GM12878 (cell line): ENCODE results near the gene AKAP9. TPM values are rescaled to one million over a fixed set of nuclear protein-coding genes. Genes with fewer than 3 reads are reported as not detected.

Source experiments
- ATAC-seq: fragments of 200-7000 bp; cut with Tn5 transposase; 3 replicates; pipeline ENCODE4 v1.9.1; 2020; ENCODE audit warnings: mild to moderate bottlenecking, moderate library complexity
- BruUV-seq: library from RNA; stranded (reverse); fragments of 400-500 nt; replicated peaks from 2 replicates; lab custom pipeline; 2021; lab: Mats Ljungman, UMichigan
- CTCF ChIA-PET: fragments of 300-600 bp; sonication (Branson Sonifier 250); formaldehyde crosslinking; extraction: SDS; loops from one replicate; lab custom pipeline; 2021; ENCODE audit warnings: inconsistent platforms; lab: Yijun Ruan, JAX
- POLR2A ChIA-PET: fragments of 350-600 bp; formaldehyde crosslinking; extraction: SDS; loops from one replicate; lab custom pipeline; 2021; ENCODE audit warnings: inconsistent platforms; lab: Charles Lee
- RAD21 ChIA-PET: fragments of 300-600 bp; sonication (Branson Sonifier 250); formaldehyde crosslinking; loops from one replicate; lab custom pipeline; 2023; ENCODE audit warnings: antibody characterized with exemption; ENCODE audit not compliant: unreplicated experiment; lab: Charles Lee
- SMC1A ChIA-PET: fragments of 300-600 bp; sonication (Branson Sonifier 250); formaldehyde crosslinking; loops from one replicate; lab custom pipeline; 2023; ENCODE audit not compliant: unreplicated experiment, uncharacterized antibody; lab: Charles Lee
- DNase-seq: peaks from one replicate; pipeline ENCODE4 v3.0.0-alpha.2; 2011; ENCODE audit warnings: low read depth, low spot score
- FAIRE-seq: peaks from 3 replicates; lab custom pipeline; 2011; peaks lifted over from hg19 to GRCh38; lab: Jason Lieb, UNC
- H2AFZ ChIP-seq: 2 replicates; pipeline ENCODE4 v1.6.0; 2011; ENCODE audit warnings: low read depth, low read length, control low read depth; ENCODE audit not compliant: control insufficient read depth
- H3K27ac ChIP-seq: 2 replicates; pipeline ENCODE4 v1.5.1; 2011; ENCODE audit warnings: control low read depth; ENCODE audit not compliant: control insufficient read depth, insufficient read depth
- H3K27me3 ChIP-seq, 2 experiments: replicated peaks in 1 of 2; 2 replicates each; pipeline versions ENCODE4 v1.6.0 to v1.6.1; 2011; ENCODE audit warnings: low read length in 1 of 2; ENCODE audit not compliant: control insufficient read depth in 2 of 2, insufficient read depth in 2 of 2
- H3K36me3 ChIP-seq, 2 experiments: 2 replicates each; pipeline ENCODE4 v1.5.1; 2011; ENCODE audit warnings: low read length in 1 of 2; ENCODE audit not compliant: control insufficient read depth in 2 of 2, insufficient read depth in 2 of 2
- H3K4me1 ChIP-seq: 2 replicates; pipeline ENCODE4 v1.6.1; 2011; ENCODE audit warnings: mild to moderate bottlenecking, low read length, moderate library complexity, mixed read lengths; ENCODE audit not compliant: control insufficient read depth, insufficient read depth
- H3K4me2 ChIP-seq: 2 replicates; pipeline ENCODE4 v1.6.0; 2011; ENCODE audit warnings: control low read depth; ENCODE audit not compliant: control insufficient read depth, insufficient read depth
- H3K4me3 ChIP-seq: fragments of 200-600 bp; sonication (generic); 2 replicates; pipeline ENCODE4 v1.5.1; 2016
- H3K79me2 ChIP-seq: 2 replicates; pipeline ENCODE4 v1.6.0; 2011; ENCODE audit warnings: low read length; ENCODE audit not compliant: control insufficient read depth, insufficient read depth
- H3K9ac ChIP-seq: 2 replicates; pipeline ENCODE4 v1.8.0; 2011; ENCODE audit warnings: low read length, control low read depth, mixed read lengths; ENCODE audit not compliant: control insufficient read depth, insufficient read depth
- H3K9me3 ChIP-seq: replicated peaks from 3 replicates; pipeline ENCODE4 v1.5.1; 2011; ENCODE audit warnings: mild to moderate bottlenecking, low read length; ENCODE audit not compliant: control insufficient read depth, insufficient read depth
- H4K20me1 ChIP-seq: 2 replicates; pipeline ENCODE4 v1.6.0; 2011; ENCODE audit not compliant: control insufficient read depth, insufficient read depth
- ETV6 ChIP-seq, 2 experiments: fragments of 450-650 bp in 1 of 2; IDR thresholded peaks in 1 of 2; conservative IDR thresholded peaks in 1 of 2; 2 replicates each; pipeline ENCODE4 v1.6.1; 2014; ENCODE audit warnings: antibody characterized with exemption in 1 of 2, borderline replicate concordance in 1 of 2, low read depth in 1 of 2, mild to moderate bottlenecking in 1 of 2, moderate library complexity in 1 of 2
- GABPA ChIP-seq: IDR thresholded peaks from 2 replicates; pipeline ENCODE4 v1.6.1; 2014; ENCODE audit warnings: antibody characterized with exemption, low read depth, mild to moderate bottlenecking, inconsistent platforms
- HCFC1 ChIP-seq: fragments of 150-350 bp; IDR thresholded peaks from 2 replicates; pipeline ENCODE4 v1.6.1; 2014; ENCODE audit warnings: low read length
- LARP7 ChIP-seq: fragments of 450-650 bp; IDR thresholded peaks from 2 replicates; pipeline ENCODE4 v1.6.1; 2017; ENCODE audit warnings: mild to moderate bottlenecking
- MTA3 ChIP-seq: IDR thresholded peaks from 2 replicates; pipeline ENCODE4 v1.6.1; 2012; ENCODE audit warnings: low read length, inconsistent platforms, borderline replicate concordance
- PAX8 ChIP-seq: fragments of 450-650 bp; IDR thresholded peaks from 2 replicates; pipeline ENCODE4 v1.6.1; 2017; ENCODE audit warnings: mild to moderate bottlenecking, moderate library complexity
- RFX5 ChIP-seq: IDR thresholded peaks from 2 replicates; pipeline ENCODE4 v1.6.1; 2011; ENCODE audit warnings: low read depth, low read length, improper control_type of control experiment
- SP1 ChIP-seq: IDR thresholded peaks from one replicate; pipeline ENCODE4 v1.6.1; 2011; ENCODE audit warnings: low read depth, low read length
- SPI1 ChIP-seq: IDR thresholded peaks from 2 replicates; pipeline ENCODE4 v1.6.1; 2011; ENCODE audit warnings: low read depth, mild to moderate bottlenecking, low read length, moderate library complexity, borderline replicate concordance; ENCODE audit not compliant: insufficient read depth
- TAF1 ChIP-seq: IDR thresholded peaks from 2 replicates; pipeline ENCODE4 v1.6.1; 2011; ENCODE audit warnings: mild to moderate bottlenecking, low read depth, low read length, borderline replicate concordance
- TARDBP ChIP-seq: IDR thresholded peaks from 2 replicates; pipeline ENCODE4 v1.6.1; 2016; ENCODE audit warnings: borderline replicate concordance
- WGBS: methylation state at CpG from one replicate; pipeline ENCODE4 v1.1.6; 2016; ENCODE audit warnings: low lambda C conversion rate; ENCODE audit not compliant: insufficient replicate concordance, insufficient coverage; ENCODE audit errors: missing lambda C conversion rate; 5-methylcytosine and 5-hydroxymethylcytosine counted together
- in situ Hi-C: fragments of 300-500 bp; cut with MboI; formaldehyde crosslinking; loops from 9 replicates; pipeline ENCODE4 v1.14.3; 2018; ENCODE audit warnings: mixed read lengths
- intact Hi-C: fragments of 100-400 bp; cut with micrococcal nuclease; formaldehyde crosslinking; loops from one replicate; pipeline ENCODE4 v1.14.2; 2022; ENCODE audit not compliant: unreplicated experiment
- polyA plus RNA-seq, 11 experiments: library from polyadenylated mRNA; depleted of rRNA in 4 of 11; unstranded in 6 of 11; stranded (reverse) in 5 of 11; fragments of >200 nt; fragmentation: Nextera tagmentation in 4 of 11; fragmentation: Illumina TruSeq in 1 of 11; extraction: Ambion mirVana in 4 of 11; extraction: Trizol in 1 of 11; gene quantifications; 1 replicate in 1 of 11; 2 replicates in 10 of 11; pipeline versions ENCODE4 v1.2.1 to v1.2.3, GENCODE V29; 2011 to 2016; ENCODE audit warnings: inconsistent platforms in 2 of 11, missing spikeins in 2 of 11, low read depth in 1 of 11
- total RNA-seq, 4 experiments: library from RNA; depleted of rRNA in 3 of 4; stranded (reverse); fragments of >200 nt in 3 of 4; fragmentation: Illumina TruSeq in 1 of 4; extraction: Trizol in 1 of 4; gene quantifications; 2 replicates each; pipeline versions ENCODE4 v1.2.1 to v1.2.3, GENCODE V29; 2013 to 2021
- TF ChIP-seq, protein P1 (sequence below): fragments of 450-650 bp; IDR thresholded peaks from 2 replicates; pipeline ENCODE4 v1.6.1; 2017; ENCODE audit warnings: mild to moderate bottlenecking, moderate library complexity

AKAP9 gene
- total and polyA plus RNA-seq, 10 of the 15 experiments (the other 5 are each of a cell fraction or from before 2014, with no cell fraction given) = 21.1 to 62.8 (median 31.6) TPM

DNA sequence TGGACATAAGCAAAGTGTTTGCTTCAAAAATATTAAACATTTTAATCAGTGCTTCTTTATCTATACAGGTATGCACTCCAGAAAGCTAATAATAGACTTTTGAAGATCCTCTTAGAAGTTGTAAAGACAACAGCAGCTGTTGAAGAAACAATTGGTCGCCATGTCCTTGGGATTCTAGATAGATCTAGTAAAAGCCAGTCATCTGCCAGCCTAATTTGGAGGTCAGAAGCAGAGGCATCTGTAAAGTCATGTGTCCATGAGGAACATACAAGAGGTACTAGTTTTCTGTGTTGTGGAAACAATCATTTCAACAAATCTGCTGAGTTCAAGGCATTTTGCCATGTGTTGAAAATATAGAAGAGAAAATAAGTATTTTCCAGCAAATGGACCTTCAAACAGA is 104.3 kb downstream of the AKAP9 start:
- intact Hi-C loops (no loop called here), in situ Hi-C loops (no loop called here)
- Histone ChIP-seq H3K36me3 (peaks cover 0 to 11% of the 10 kb centered on the region in 2 experiments; a peak in 2 of 4 replicates), H3K27me3 (no peaks in the 10 kb centered on the region), H3K79me2 (no peaks in the 10 kb centered on the region), H2AFZ (no peak overlapping the region), H3K4me1 (no peaks in the 10 kb centered on the region), H4K20me1 (no peaks in the 10 kb centered on the region), H3K4me2 (no peak overlapping the region), H3K9me3 (no peaks in the 10 kb centered on the region), H3K9ac (no peak overlapping the region), H3K4me3 (no peak overlapping the region), H3K27ac (no peak overlapping the region)
- BruUV-seq = no TSS peak
- ChIA-PET POLR2A (interaction anchor here (0.6 kb wide), 1 partner anchor 214 kb away, joined by 4 read pairs; no protein-coding TSS in a partner anchor), SMC1A (no interaction called here), RAD21 (no interaction called here), CTCF (interaction anchor here (0.7 to 1.4 kb wide), 2 partner anchors 403 to 887 kb away, joined by 3 to 4 read pairs; partner anchors contain the start of gene GATAD1)
- ATAC-seq (no peak), FAIRE-seq (no peak), DNase-seq (no peak)
- WGBS = 100% methylated on average over 1 of the region's 1 CpG
- TF ChIP-seq PAX8 = no peak

DNA sequence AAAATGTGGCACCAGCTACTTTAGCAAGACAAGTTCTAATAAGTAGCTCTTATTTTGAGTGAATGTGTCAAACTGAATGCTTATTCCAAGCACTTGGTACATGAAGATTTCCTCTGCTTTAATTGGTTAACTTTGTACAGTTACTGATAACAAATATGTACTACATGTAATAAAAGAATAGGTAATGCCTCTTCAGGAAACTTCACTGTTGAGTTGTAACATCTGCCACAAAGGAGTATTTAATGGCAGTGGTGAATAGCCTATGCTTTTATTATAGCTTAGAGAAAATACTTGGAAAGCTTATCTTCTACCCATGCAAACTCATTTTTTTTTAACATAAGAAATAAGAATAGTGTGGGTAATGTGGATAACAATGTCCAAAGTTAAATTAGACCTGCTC is 111.0 kb downstream of the AKAP9 start:
- no peaks in the 10 kb centered on the region for H3K4me1 ChIP-seq
- H4K20me1 ChIP-seq = no peaks in the 10 kb centered on the region
- DNase-seq (no peak), FAIRE-seq (no peak), ATAC-seq (no peak)
- no TSS peak for BruUV-seq
- CTCF ChIA-PET = no interaction called here
- no peak overlapping the region for H3K27ac ChIP-seq
- no peak overlapping the region for H3K4me2 ChIP-seq
- SMC1A ChIA-PET = no interaction called here
- no peak overlapping the region for H3K4me3 ChIP-seq
- intact Hi-C loops (no loop called here), in situ Hi-C loops (no loop called here)
- POLR2A ChIA-PET = interaction anchor here (0.6 kb wide), 1 partner anchor 11 kb away, joined by 3 read pairs; no protein-coding TSS in a partner anchor
- H3K9ac ChIP-seq = no peak overlapping the region
- H3K79me2 ChIP-seq = no peaks in the 10 kb centered on the region
- peaks cover 0 to 7% of the 10 kb centered on the region in 2 experiments; a peak in 1 of 4 replicates for H3K36me3 ChIP-seq
- no peaks in the 10 kb centered on the region for H3K9me3 ChIP-seq
- H3K27me3 ChIP-seq = no peaks in the 10 kb centered on the region
- RAD21 ChIA-PET = no interaction called here
- no peak overlapping the region for H2AFZ ChIP-seq
- TF ChIP-seq TAF1 (no peak), GABPA (no peak), HCFC1 (no peak), RFX5 (no peak), MTA3 (no peak), SP1 (no peak), LARP7 (no peak), ETV6 (conservative IDR thresholded peaks at IDR 0.05 in 1 of 2, IDR thresholded peaks at IDR 0.05 in 1 of 2; ENCODE audit: borderline replicate concordance in 1 of 2, low read depth in 1 of 2) (no peak), SPI1 (no peak), TARDBP (no peak)
- TF ChIP-seq, protein P1, sequence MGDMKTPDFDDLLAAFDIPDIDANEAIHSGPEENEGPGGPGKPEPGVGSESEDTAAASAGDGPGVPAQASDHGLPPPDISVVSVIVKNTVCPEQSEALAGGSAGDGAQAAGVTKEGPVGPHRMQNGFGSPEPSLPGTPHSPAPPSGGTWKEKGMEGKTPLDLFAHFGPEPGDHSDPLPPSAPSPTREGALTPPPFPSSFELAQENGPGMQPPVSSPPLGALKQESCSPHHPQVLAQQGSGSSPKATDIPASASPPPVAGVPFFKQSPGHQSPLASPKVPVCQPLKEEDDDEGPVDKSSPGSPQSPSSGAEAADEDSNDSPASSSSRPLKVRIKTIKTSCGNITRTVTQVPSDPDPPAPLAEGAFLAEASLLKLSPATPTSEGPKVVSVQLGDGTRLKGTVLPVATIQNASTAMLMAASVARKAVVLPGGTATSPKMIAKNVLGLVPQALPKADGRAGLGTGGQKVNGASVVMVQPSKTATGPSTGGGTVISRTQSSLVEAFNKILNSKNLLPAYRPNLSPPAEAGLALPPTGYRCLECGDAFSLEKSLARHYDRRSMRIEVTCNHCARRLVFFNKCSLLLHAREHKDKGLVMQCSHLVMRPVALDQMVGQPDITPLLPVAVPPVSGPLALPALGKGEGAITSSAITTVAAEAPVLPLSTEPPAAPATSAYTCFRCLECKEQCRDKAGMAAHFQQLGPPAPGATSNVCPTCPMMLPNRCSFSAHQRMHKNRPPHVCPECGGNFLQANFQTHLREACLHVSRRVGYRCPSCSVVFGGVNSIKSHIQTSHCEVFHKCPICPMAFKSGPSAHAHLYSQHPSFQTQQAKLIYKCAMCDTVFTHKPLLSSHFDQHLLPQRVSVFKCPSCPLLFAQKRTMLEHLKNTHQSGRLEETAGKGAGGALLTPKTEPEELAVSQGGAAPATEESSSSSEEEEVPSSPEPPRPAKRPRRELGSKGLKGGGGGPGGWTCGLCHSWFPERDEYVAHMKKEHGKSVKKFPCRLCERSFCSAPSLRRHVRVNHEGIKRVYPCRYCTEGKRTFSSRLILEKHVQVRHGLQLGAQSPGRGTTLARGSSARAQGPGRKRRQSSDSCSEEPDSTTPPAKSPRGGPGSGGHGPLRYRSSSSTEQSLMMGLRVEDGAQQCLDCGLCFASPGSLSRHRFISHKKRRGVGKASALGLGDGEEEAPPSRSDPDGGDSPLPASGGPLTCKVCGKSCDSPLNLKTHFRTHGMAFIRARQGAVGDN = no peak
